Subcutaneous abdominal adipose tissue (tissue), 5 donors: ENCODE measurements around the gene BCL6.

Source experiments
- H3K27ac ChIP-seq: one replicate; pipeline ENCODE4 v1.7.0; 2013; ENCODE audit warnings: low read depth, mild to moderate bottlenecking, inconsistent platforms, low read length, moderate library complexity
- H3K27me3 ChIP-seq, 5 donors: one replicate each; pipeline ENCODE4 v1.7.0; 2013; ENCODE audit warnings: low read length in 5 of 5, inconsistent platforms in 1 of 5; ENCODE audit not compliant: control insufficient read depth in 5 of 5, insufficient read depth in 4 of 5
- H3K36me3 ChIP-seq, 5 donors: one replicate each; pipeline ENCODE4 v1.7.0; 2013; ENCODE audit warnings: low read length in 5 of 5; ENCODE audit not compliant: control insufficient read depth in 5 of 5, insufficient read depth in 5 of 5
- H3K4me1 ChIP-seq, 5 donors: one replicate each; pipeline ENCODE4 v1.7.0; 2013; ENCODE audit warnings: low read length in 5 of 5, mild to moderate bottlenecking in 3 of 5, moderate library complexity in 1 of 5; ENCODE audit not compliant: control insufficient read depth in 5 of 5, insufficient read depth in 5 of 5
- H3K4me3 ChIP-seq, 5 donors: one replicate each; pipeline ENCODE4 v1.7.0; 2013; ENCODE audit warnings: low read length in 5 of 5, low read depth in 1 of 5
- H3K9ac ChIP-seq, 5 donors: one replicate each; pipeline ENCODE4 v1.7.0; 2013; ENCODE audit warnings: low read length in 5 of 5, mild to moderate bottlenecking in 4 of 5, moderate library complexity in 3 of 5
- H3K9me3 ChIP-seq, 5 donors: one replicate each; pipeline ENCODE4 v1.7.0; 2013; ENCODE audit warnings: low read length in 5 of 5; ENCODE audit not compliant: control insufficient read depth in 5 of 5
- donor health status: healthy.
- donor health status: healthy.
- donor health status: healthy.
- donor health status: healthy.
- donor health status: healthy.

Gene BCL6

GRCh38 chr3:187746059-187746441 lies 782 bp upstream of the BCL6 start:
- H3K27me3 ChIP-seq = no peaks in the 10 kb centered on the region
- peak overlapping the region; percentile 88 to 100 (median 100) for H3K9ac ChIP-seq
- no peaks in the 10 kb centered on the region for H3K9me3 ChIP-seq
- no peaks in the 10 kb centered on the region for H3K36me3 ChIP-seq
- peaks cover 4 to 39% (median 21%) of the 10 kb centered on the region in 5 donors for H3K4me1 ChIP-seq
- H3K4me3 ChIP-seq = peak overlapping the region; percentile 66 to 99 (median 95)
- H3K27ac ChIP-seq = peak overlapping the region; percentile 100

GRCh38 chr3:187744169-187745151 lies 808 bp downstream of the BCL6 start:
- no peaks in the 10 kb centered on the region for H3K27me3 ChIP-seq
- peak overlapping the region; percentile 94 to 100 (median 100) for H3K9ac ChIP-seq
- H3K27ac ChIP-seq = peak overlapping the region; percentile 100
- H3K36me3 ChIP-seq = no peaks in the 10 kb centered on the region
- no peaks in the 10 kb centered on the region for H3K9me3 ChIP-seq
- H3K4me3 ChIP-seq = peak overlapping the region; percentile 95 to 99 (median 98)
- H3K4me1 ChIP-seq = peaks cover 7 to 47% (median 31%) of the 10 kb centered on the region in 5 donors

GRCh38 chr3:187743195-187744141 lies 1.8 kb downstream of the BCL6 start:
- no peaks in the 10 kb centered on the region for H3K9me3 ChIP-seq

GRCh38 chr3:187742351-187743171 lies 2.7 kb downstream of the BCL6 start:
- no peaks in the 10 kb centered on the region for H3K27me3 ChIP-seq
- no peaks in the 10 kb centered on the region for H3K36me3 ChIP-seq
- H3K27ac ChIP-seq = peak overlapping the region; percentile 100
- H3K4me3 ChIP-seq = peak overlapping the region; percentile 50 to 98 (median 95)
- H3K4me1 ChIP-seq = peaks cover 13 to 46% (median 37%) of the 10 kb centered on the region in 5 donors
- H3K9me3 ChIP-seq = no peaks in the 10 kb centered on the region
- H3K9ac ChIP-seq = peak overlapping the region; percentile 13 to 100 (median 100)

More at GRCh38 chr3:187743195-187744141, 1.8 kb downstream of the BCL6 start:
- Histone ChIP-seq H3K9ac (peak overlapping the region; percentile 94 to 100 (median 100)), H3K36me3 (no peaks in the 10 kb centered on the region), H3K4me1 (peaks cover 10 to 48% (median 34%) of the 10 kb centered on the region in 5 donors), H3K27ac (peak overlapping the region; percentile 100), H3K4me3 (peak overlapping the region; percentile 95 to 99 (median 98)), H3K27me3 (no peaks in the 10 kb centered on the region)

GRCh38 chr3:187741403-187742350 lies 3.6 kb downstream of the BCL6 start:
- Histone ChIP-seq H3K36me3 (no peaks in the 10 kb centered on the region), H3K9ac (peak overlapping the region; percentile 77 to 100 (median 89)), H3K4me1 (peaks cover 13 to 48% (median 41%) of the 10 kb centered on the region in 5 donors), H3K27me3 (no peaks in the 10 kb centered on the region), H3K9me3 (no peaks in the 10 kb centered on the region), H3K27ac (peak overlapping the region; percentile 100), H3K4me3 (peak overlapping the region; percentile 74 to 98 (median 95))

GRCh38 chr3:187740421-187741399 lies 4.6 kb downstream of the BCL6 start:
- Histone ChIP-seq H3K27me3 (no peaks in the 10 kb centered on the region), H3K36me3 (no peaks in the 10 kb centered on the region), H3K9ac (peak overlapping the region; percentile 77 to 100 (median 89)), H3K9me3 (no peaks in the 10 kb centered on the region), H3K4me1 (peaks cover 17 to 58% (median 51%) of the 10 kb centered on the region in 5 donors), H3K4me3 (peak overlapping the region; percentile 74 to 98 (median 95)), H3K27ac (peak overlapping the region; percentile 100)

- Histone ChIP-seq H3K4me3 (peak overlapping the region; percentile 74 to 98 (median 95)), H3K36me3 (peaks cover 0 to under 1% (median under 1%) of the 10 kb centered on the region in 5 donors), H3K4me1 (peaks cover 15 to 67% (median 56%) of the 10 kb centered on the region in 5 donors), H3K27ac (peak overlapping the region; percentile 100), H3K27me3 (no peaks in the 10 kb centered on the region), H3K9me3 (no peaks in the 10 kb centered on the region), H3K9ac (peak overlapping the region; percentile 77 to 100 (median 89))
These were observed 5.5 kb downstream of the BCL6 start for GRCh38 chr3:187739561-187740332.
